Common myeloid progenitor, CD34-positive (primary cell): ENCODE measurements around the gene ELL2.

ENCODE experiments used
- CTCF ChIA-PET: fragments of 350-600 bp; sonication (Branson Sonifier 250); formaldehyde crosslinking; loops from one replicate; lab custom pipeline; 2021; ENCODE audit warnings: antibody characterized with exemption; lab: Charles Lee
- POLR2A ChIA-PET: fragments of 350-600 bp; sonication (Branson Sonifier 250); formaldehyde crosslinking; loops from one replicate; lab custom pipeline; 2021; ENCODE audit warnings: antibody characterized with exemption; lab: Charles Lee
- DNase-seq, 3 donors: peaks; one replicate each; pipeline versions ENCODE4 v3.0.0 to v3.0.0-alpha.2; 2013
- H3K27ac ChIP-seq, 2 experiments: 1 replicate in 1 of 2; 2 replicates in 1 of 2; pipeline ENCODE4 v1.7.0; 2013; ENCODE audit warnings: inconsistent platforms in 2 of 2, low read length in 2 of 2, mild to moderate bottlenecking in 2 of 2, low read depth in 1 of 2, moderate library complexity in 1 of 2; ENCODE audit not compliant: severe bottlenecking in 2 of 2, insufficient read depth in 1 of 2, poor library complexity in 1 of 2
- H3K27me3 ChIP-seq, 5 experiments: replicated peaks in 2 of 5; 1 replicate in 3 of 5; 2 replicates in 2 of 5; pipeline versions ENCODE4 v1.6.1 to v1.7.0; 2013; ENCODE audit warnings: low read length in 4 of 5, mild to moderate bottlenecking in 2 of 5, moderate library complexity in 2 of 5, inconsistent platforms in 1 of 5; ENCODE audit not compliant: insufficient read depth in 5 of 5, control insufficient read depth in 4 of 5
- H3K36me3 ChIP-seq, 4 experiments: 1 replicate in 2 of 4; 2 replicates in 2 of 4; pipeline versions ENCODE4 v1.6.1 to v1.7.0; 2013; ENCODE audit warnings: low read length in 3 of 4, control low read depth in 1 of 4, mild to moderate bottlenecking in 1 of 4; ENCODE audit not compliant: control insufficient read depth in 4 of 4, insufficient read depth in 4 of 4
- H3K4me1 ChIP-seq, 4 experiments: 1 replicate in 3 of 4; 2 replicates in 1 of 4; pipeline versions ENCODE4 v1.6.1 to v1.7.1; 2013; ENCODE audit warnings: low read length in 3 of 4, mild to moderate bottlenecking in 3 of 4, control low read depth in 1 of 4, inconsistent platforms in 1 of 4, moderate library complexity in 1 of 4; ENCODE audit not compliant: control insufficient read depth in 4 of 4, insufficient read depth in 4 of 4; ENCODE audit errors: control extremely low read depth in 1 of 4
- H3K4me3 ChIP-seq, 7 experiments: 1 replicate in 4 of 7; 2 replicates in 3 of 7; pipeline versions ENCODE4 v1.5.1 to v1.7.0; 2013; ENCODE audit warnings: mild to moderate bottlenecking in 7 of 7, low read length in 6 of 7, moderate library complexity in 6 of 7, inconsistent platforms in 2 of 7, low read depth in 2 of 7, control low read depth in 1 of 7; ENCODE audit not compliant: insufficient read depth in 4 of 7, control insufficient read depth in 1 of 7; ENCODE audit errors: extremely low read depth in 1 of 7
- H3K9me3 ChIP-seq, 5 experiments: 1 replicate in 4 of 5; 2 replicates in 1 of 5; pipeline versions ENCODE4 v1.6.1 to v1.7.1; 2013; ENCODE audit warnings: low read length in 4 of 5, mild to moderate bottlenecking in 2 of 5, inconsistent platforms in 1 of 5, low read depth in 1 of 5, moderate library complexity in 1 of 5; ENCODE audit not compliant: control insufficient read depth in 4 of 5, insufficient read depth in 2 of 5; ENCODE audit errors: control extremely low read depth in 1 of 5
- WGBS: methylation state at CpG from one replicate; pipeline ENCODE4 v1.1.5; 2013; ENCODE audit not compliant: insufficient coverage; 5-methylcytosine and 5-hydroxymethylcytosine counted together

ELL2 gene

DNA sequence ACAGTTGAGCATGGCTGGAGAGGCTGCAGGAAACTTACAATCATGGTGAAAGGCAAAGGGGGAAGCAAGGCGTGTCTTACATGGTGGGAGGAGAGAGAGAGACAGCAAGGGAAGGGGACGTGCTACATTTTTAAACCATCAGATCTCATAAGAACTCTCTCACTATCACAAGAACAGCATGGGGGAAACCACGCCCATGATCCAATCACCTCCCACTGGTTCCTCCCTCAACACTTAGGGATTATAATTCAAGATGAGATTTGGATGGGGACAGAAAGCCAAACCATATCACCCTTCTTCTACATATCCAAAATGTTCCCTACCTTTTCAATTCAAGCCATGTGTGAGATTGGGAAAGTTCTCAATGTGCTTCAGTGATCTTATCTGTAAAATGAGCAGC is 116.3 kb downstream of the ELL2 start:
- POLR2A ChIA-PET: no interaction called here
- H3K4me3 ChIP-seq: no peak overlapping the region
- H3K27me3 ChIP-seq: no peaks in the 10 kb centered on the region
- H3K9me3 ChIP-seq: no peaks in the 10 kb centered on the region
- H3K36me3 ChIP-seq: no peaks in the 10 kb centered on the region
- WGBS: no CpG with 5 or more reads among the region's 3 CpGs
- no peak for DNase-seq
- H3K4me1 ChIP-seq: peaks cover 19 to 38% (median 29%) of the 10 kb centered on the region in 4 experiments
- CTCF ChIA-PET: interaction anchor here (1.2 to 22.7 kb wide), 8 partner anchors 9 to 492 kb away, joined by 3 to 430 read pairs (median 10); partner anchors contain the start of gene GLRX
- no peak overlapping the region for H3K27ac ChIP-seq

DNA sequence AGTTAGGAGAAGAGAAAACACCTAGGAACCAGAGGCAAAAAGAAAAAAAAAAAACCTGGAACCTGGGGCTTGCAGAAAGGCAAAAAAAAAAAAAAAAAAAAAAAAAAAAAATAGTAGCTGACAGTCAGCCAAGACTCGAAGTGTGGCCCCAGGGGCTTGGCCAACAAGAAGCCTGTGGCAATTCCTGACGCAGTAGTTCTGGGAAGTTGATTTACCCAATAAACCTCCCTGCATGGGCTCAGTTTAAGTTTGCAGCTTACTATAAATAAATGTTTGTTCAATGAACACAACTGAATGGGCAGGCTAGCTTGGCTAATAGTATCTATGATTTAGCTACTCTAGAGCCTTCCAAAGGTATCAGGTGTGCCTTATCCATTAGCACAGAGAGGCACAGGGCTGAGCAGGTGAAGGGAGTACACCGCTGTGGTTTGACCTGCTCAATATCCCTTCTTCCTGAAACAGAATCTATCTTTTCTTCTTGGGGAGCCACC is 117.9 kb downstream of the ELL2 start:
- H3K27ac ChIP-seq: peak overlapping the region in 1 of 2 experiments; percentile 61
- H3K27me3 ChIP-seq: no peaks in the 10 kb centered on the region
- H3K4me3 ChIP-seq: peak overlapping the region in 1 of 7 experiments; percentile 17
- ChIA-PET CTCF (interaction anchor here (0.7 to 22.7 kb wide), 16 partner anchors 9 to 198 kb away, joined by 3 to 430 read pairs (median 4); partner anchors contain the start of gene GLRX), POLR2A (interaction anchor here (0.6 to 0.7 kb wide), 2 partner anchors 26 to 62 kb away, joined by 3 read pairs; no protein-coding TSS in a partner anchor)
- no peaks in the 10 kb centered on the region for H3K36me3 ChIP-seq
- peaks cover 19 to 40% (median 30%) of the 10 kb centered on the region in 4 experiments for H3K4me1 ChIP-seq
- WGBS: no CpG with 5 or more reads among the region's 3 CpGs
- no peaks in the 10 kb centered on the region for H3K9me3 ChIP-seq
- DNase-seq: peak in 1 of 3 donors; percentile 33

DNA sequence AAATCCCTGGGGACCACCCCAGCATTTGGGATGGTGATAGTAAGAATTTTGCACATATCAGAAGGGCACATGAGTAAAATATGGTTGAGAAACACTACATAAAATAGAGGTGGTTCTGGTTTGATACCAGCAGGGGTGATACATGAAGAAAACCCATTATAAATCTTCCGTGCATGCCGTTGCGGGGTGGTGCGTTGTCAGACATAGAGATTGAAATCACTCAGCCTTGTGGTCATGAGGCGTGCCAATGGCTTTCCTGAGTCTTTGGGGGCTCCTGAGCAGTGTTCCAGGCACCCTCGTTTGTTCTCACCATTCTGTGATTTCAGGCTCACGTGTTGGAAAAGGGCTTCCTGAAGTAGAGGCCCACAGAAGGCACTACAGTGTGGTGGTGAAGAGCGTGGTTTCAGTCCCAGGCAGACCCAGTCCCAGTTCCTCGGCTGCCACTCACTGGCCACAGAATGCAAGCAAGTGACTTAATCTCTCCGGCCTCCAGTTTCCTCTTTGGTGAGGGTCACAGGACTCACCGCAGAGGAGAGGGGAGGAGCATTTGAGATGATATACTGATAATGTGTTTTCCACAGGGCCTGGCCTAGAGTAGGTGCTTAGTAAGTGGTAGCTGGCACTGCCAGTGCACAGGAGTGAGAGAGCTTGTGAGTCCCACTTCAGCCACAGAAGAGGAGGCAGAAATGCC is 118.7 kb downstream of the ELL2 start:
- peaks cover 19 to 40% (median 31%) of the 10 kb centered on the region in 4 experiments for H3K4me1 ChIP-seq
- no peak overlapping the region for H3K4me3 ChIP-seq
- no peaks in the 10 kb centered on the region for H3K27me3 ChIP-seq
- ChIA-PET POLR2A (interaction anchor here (0.7 kb wide), 1 partner anchor 61 kb away, joined by 3 read pairs; no protein-coding TSS in a partner anchor), CTCF (interaction anchor here (0.7 to 22.7 kb wide), 16 partner anchors 10 to 197 kb away, joined by 3 to 430 read pairs (median 5); partner anchors contain the start of gene GLRX)
- 2% methylated on average over 11 of the region's 11 CpGs for WGBS
- H3K36me3 ChIP-seq: no peaks in the 10 kb centered on the region
- H3K9me3 ChIP-seq: no peaks in the 10 kb centered on the region
- peak overlapping the region in 1 of 2 experiments; percentile 61 for H3K27ac ChIP-seq
- peak; percentile 96 to 100 (median 99) for DNase-seq

DNA sequence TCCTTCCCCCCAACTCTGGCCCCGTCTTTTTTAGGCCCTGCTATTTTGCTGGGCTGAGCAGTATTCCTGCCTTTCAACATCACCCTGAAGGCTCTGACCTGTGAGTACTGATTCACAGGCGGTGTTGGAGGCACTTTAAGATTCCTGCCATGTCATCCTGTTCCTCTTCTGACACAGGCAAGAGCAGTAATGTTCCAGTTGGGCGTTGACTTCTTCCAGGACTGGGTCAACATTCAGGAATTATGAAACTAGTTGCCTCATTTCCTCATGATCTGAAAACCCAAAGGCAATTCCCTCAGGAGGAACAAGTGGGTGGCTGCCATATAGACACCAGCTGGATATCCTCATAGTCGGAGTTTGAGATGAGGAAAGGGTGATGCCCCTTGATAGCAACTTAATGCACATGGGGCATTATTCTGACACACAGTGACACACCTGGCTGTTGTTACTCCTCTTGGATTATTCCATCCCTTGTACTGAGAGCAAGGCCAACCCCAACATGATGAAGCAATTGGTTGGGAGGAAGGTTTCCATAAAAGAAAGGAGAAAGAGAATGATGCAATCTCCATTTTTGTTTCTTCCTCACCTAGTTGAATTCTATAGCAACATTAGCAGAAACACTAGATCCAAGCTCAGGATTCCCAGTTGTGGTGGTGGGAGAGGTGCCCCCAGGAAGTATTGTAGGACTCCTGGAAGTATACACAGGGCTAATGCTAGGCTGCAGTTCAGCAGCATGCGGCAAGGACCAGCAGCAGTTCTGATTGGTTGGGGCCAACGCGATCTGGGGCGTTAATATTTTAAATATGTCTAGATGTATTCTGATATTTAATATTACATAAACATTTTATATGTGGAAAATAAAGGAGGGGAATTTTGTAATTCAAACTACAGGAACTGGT is 119.5 kb downstream of the ELL2 start:
- Histone ChIP-seq H3K27me3 (no peaks in the 10 kb centered on the region), H3K4me3 (no peak overlapping the region), H3K27ac (no peak overlapping the region), H3K4me1 (peaks cover 19 to 40% (median 31%) of the 10 kb centered on the region in 4 experiments), H3K36me3 (no peaks in the 10 kb centered on the region), H3K9me3 (no peaks in the 10 kb centered on the region)
- ChIA-PET POLR2A (no interaction called here), CTCF (interaction anchor here (0.9 to 22.7 kb wide), 7 partner anchors 11 to 197 kb away, joined by 3 to 430 read pairs (median 5); partner anchors contain the start of gene RFESD)
- no peak for DNase-seq
- WGBS: 64% methylated on average over 3 of the region's 8 CpGs

DNA sequence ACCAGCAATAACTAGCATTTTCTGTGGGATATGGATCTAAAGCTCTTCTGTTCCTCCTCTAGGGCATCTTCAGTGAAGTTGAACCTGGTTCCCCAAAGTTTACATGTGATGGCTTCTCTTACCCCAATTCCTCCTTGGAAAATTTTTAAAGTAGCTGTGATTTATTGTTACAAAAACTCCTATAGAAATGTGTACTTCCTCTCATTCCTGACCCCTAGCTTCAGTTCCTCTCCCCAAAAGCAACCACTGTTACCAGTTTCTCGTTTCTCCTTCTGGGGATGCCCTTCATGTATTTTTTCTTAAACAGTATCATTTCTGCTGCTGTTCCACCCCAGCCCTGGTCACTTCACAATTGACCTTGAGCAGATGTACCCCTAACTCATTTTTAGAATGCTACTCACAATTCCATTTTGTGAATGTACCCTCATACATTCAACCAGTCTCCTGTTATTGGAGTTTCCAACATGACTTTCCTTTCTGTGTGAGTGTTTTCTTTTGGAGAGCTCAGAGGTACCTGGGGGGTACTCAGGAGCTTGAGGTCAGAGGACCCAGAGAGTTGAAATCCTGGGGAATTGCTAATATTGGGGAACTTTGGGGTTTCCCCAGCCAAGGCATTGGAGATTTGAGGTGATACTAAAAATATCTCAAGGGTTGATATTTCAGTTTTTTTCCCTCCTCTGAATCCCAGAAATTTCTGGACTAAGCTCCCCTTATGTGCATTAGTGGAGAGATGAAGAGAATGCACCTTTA is 120.5 kb downstream of the ELL2 start:
- Histone ChIP-seq H3K4me3 (no peak overlapping the region), H3K4me1 (peaks cover 26 to 46% (median 39%) of the 10 kb centered on the region in 4 experiments), H3K27ac (no peak overlapping the region), H3K36me3 (no peaks in the 10 kb centered on the region), H3K27me3 (no peaks in the 10 kb centered on the region), H3K9me3 (no peaks in the 10 kb centered on the region)
- ChIA-PET POLR2A (no interaction called here), CTCF (interaction anchor here (0.9 to 22.7 kb wide), 9 partner anchors 9 to 198 kb away, joined by 3 to 430 read pairs (median 5); partner anchors contain the start of gene RFESD)
- no peak for DNase-seq
- WGBS: 27% methylated on average over 1 of the region's 1 CpG

DNA sequence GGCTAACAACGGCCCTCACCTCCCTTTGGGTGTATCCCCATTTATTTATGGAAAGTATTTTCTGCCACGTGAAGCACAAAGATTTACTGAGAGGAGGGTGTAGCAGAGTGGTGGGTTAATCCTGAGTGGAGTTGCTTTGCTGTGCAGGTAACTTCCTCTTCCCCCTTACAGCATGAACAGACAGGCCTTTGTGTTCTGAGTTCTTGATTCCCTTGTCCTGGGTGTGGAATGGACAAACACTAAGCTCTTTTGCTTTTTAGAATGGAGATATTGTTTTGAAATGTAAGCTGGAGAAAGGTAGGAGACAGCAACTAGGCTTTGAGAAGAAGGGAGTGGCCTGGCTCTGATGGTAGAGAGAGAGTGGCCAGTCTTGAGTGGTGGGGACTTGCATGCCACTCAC is 122.0 kb downstream of the ELL2 start:
- ChIA-PET CTCF (interaction anchor here (1.7 to 22.7 kb wide), 3 partner anchors 17 to 54 kb away, joined by 5 to 430 read pairs (median 8); partner anchors contain the start of gene GLRX), POLR2A (no interaction called here)
- Histone ChIP-seq H3K4me1 (peaks cover 26 to 59% (median 49%) of the 10 kb centered on the region in 4 experiments), H3K27ac (no peak overlapping the region), H3K27me3 (no peaks in the 10 kb centered on the region), H3K36me3 (no peaks in the 10 kb centered on the region), H3K9me3 (no peaks in the 10 kb centered on the region), H3K4me3 (no peak overlapping the region)
- 100% methylated on average over 2 of the region's 2 CpGs for WGBS
- DNase-seq: no peak
